HL-60 (cell line): ENCODE data around the gene ESPNL.

ENCODE experiments used
- CTCF ChIP-seq: IDR thresholded peaks from one replicate; pipeline ENCODE4 v1.5.1; 2011; ENCODE audit warnings: low read length, control low read depth, inconsistent platforms; ENCODE audit not compliant: insufficient read depth
- GABPA ChIP-seq: IDR thresholded peaks from 2 replicates; pipeline ENCODE4 v1.6.1; 2012; ENCODE audit warnings: low read depth
- POLR2AphosphoS5 ChIP-seq: IDR thresholded peaks from 2 replicates; pipeline ENCODE4 v1.6.1; 2012; ENCODE audit warnings: low read depth
- SPI1 ChIP-seq: IDR thresholded peaks from 2 replicates; pipeline ENCODE4 v1.6.1; 2012; ENCODE audit warnings: low read depth, mild to moderate bottlenecking, borderline replicate concordance

DNA sequence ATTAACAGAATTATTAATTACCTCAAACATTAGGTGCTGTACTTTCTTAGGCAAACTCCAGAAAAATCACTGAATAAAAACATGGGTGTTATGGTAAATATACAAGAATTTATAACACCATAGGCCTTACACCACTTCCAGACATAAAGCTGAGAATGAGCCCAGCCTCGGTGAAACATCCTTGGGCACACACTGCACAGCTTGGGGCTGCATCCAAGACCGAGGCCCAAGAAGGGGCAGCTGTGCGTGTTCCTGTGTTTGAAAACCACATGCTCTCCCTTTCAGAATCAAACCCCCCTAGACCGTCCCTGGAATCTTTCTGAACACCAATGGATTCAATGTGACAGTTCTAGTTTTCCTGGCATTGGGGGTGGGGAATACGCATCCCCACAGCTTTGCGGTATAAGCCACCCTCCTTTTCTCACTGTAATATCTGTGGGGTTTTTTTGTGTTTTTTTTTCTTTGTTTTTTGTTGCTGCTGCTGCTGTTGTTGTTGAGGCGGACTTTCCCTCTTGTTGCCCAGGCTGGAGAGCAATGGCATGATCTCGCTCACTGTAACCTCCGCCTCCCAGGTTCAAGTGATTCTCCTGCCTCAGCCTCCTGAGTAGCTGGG is 71.5 kb downstream of the ESPNL start:
- TF ChIP-seq CTCF (no peak), POLR2AphosphoS5 (no peak), GABPA (no peak), SPI1 (no peak)
